ENCODE measurements around the gene SLC39A6.
"Not testable (repeated sequence)": the region's sequence is repeated elsewhere in the genome, so short reads cannot be mapped to it uniquely, and the experiment has no call there.

- TF ChIP-seq POLR2A (IDR thresholded peaks at IDR 0.05; ENCODE audit: low read length); GATA1 (IDR thresholded peaks at IDR 0.05; ENCODE audit: low read depth, low read length): not testable (repeated sequence)
Observed at GRCh38 chr18:36168296-36168695, 39.2 kb upstream of the SLC39A6 start.

All from erythroblast (primary cell).